GM23338 (cell line): Measurements from ENCODE around the gene FAAP100. TPM values are rescaled to one million over a fixed set of nuclear protein-coding genes. Genes with fewer than 3 reads are reported as not detected.

Experiments
- ATAC-seq: fragments of 200-7000 bp; cut with Tn5 transposase; 3 replicates; pipeline ENCODE4 v1.9.1; 2020
- DNase-seq: peaks from one replicate; pipeline ENCODE4 v3.0.0-alpha.2; 2015; ENCODE audit warnings: low spot score
- H2AFZ ChIP-seq: fragments of 200-600 bp; sonication (generic); 2 replicates; pipeline ENCODE4 v1.8.0; 2016; ENCODE audit warnings: antibody characterized with exemption, mild to moderate bottlenecking, moderate library complexity
- H3F3A ChIP-seq: fragments of 200-600 bp; sonication (generic); replicated peaks from 2 replicates; pipeline ENCODE4 v1.8.0; 2017; ENCODE audit warnings: antibody characterized with exemption, mixed run types, low read depth
- H3K27ac ChIP-seq: fragments of 200-600 bp; sonication (generic); 2 replicates; pipeline ENCODE4 v1.6.1; 2016; ENCODE audit warnings: low read depth
- H3K27me3 ChIP-seq: fragments of 200-600 bp; sonication (generic); 2 replicates; pipeline ENCODE4 v1.8.0; 2016; ENCODE audit warnings: mild to moderate bottlenecking, mixed run types, moderate library complexity; ENCODE audit not compliant: insufficient read depth
- H3K36me3 ChIP-seq: fragments of 200-600 bp; sonication (generic); 2 replicates; pipeline ENCODE4 v1.8.0; 2016; ENCODE audit warnings: mild to moderate bottlenecking; ENCODE audit not compliant: insufficient read depth
- H3K4me1 ChIP-seq: fragments of 200-600 bp; sonication (generic); 2 replicates; pipeline ENCODE4 v1.8.0; 2016; ENCODE audit warnings: mild to moderate bottlenecking, moderate library complexity; ENCODE audit not compliant: insufficient read depth
- H3K4me2 ChIP-seq: fragments of 200-600 bp; sonication (generic); 2 replicates; pipeline ENCODE4 v1.7.1; 2017; ENCODE audit warnings: mixed run types
- H3K4me3 ChIP-seq: fragments of 200-600 bp; sonication (generic); 2 replicates; pipeline ENCODE4 v1.6.1; 2016; ENCODE audit warnings: mixed run types
- H3K79me2 ChIP-seq: fragments of 200-600 bp; sonication (generic); replicated peaks from 2 replicates; pipeline ENCODE4 v1.8.0; 2017; ENCODE audit warnings: mild to moderate bottlenecking; ENCODE audit not compliant: insufficient read depth
- H3K9me2 ChIP-seq: fragments of 200-600 bp; sonication (generic); 2 replicates; pipeline ENCODE4 v1.8.0; 2017; ENCODE audit not compliant: insufficient read depth
- H4K20me1 ChIP-seq: fragments of 200-600 bp; sonication (generic); replicated peaks from 2 replicates; pipeline ENCODE4 v1.8.0; 2017; ENCODE audit warnings: mild to moderate bottlenecking; ENCODE audit not compliant: insufficient read depth
- H3K27ac Mint-ChIP-seq: 2 replicates; pipeline ENCODE4 v1.8.0; 2020; ENCODE audit warnings: inconsistent platforms, mild to moderate bottlenecking, moderate library complexity, mixed read lengths
- H3K27me3 Mint-ChIP-seq: 3 replicates; pipeline ENCODE4 v1.8.0; 2022; ENCODE audit warnings: low read depth, mild to moderate bottlenecking, moderate library complexity, mixed read lengths, inconsistent platforms; ENCODE audit not compliant: insufficient read depth, poor library complexity
- H3K36me3 Mint-ChIP-seq: 3 replicates; pipeline ENCODE4 v1.8.0; 2021; ENCODE audit warnings: low read depth, mild to moderate bottlenecking, inconsistent platforms, moderate library complexity, mixed read lengths
- H3K4me1 Mint-ChIP-seq: 3 replicates; pipeline ENCODE4 v1.8.0; 2020; ENCODE audit warnings: mild to moderate bottlenecking, inconsistent platforms, mixed read lengths
- H3K4me3 Mint-ChIP-seq: 3 replicates; pipeline ENCODE4 v1.8.0; 2021; ENCODE audit warnings: moderate library complexity, mild to moderate bottlenecking, inconsistent platforms, mixed read lengths
- H3K9me3 Mint-ChIP-seq: 3 replicates; pipeline ENCODE4 v1.8.0; 2020; ENCODE audit warnings: moderate library complexity, mild to moderate bottlenecking, inconsistent platforms, mixed read lengths
- CREB1 ChIP-seq: fragments of 250-450 bp; sonication (Bioruptor Pico); IDR thresholded peaks from 2 replicates; pipeline ENCODE4 v1.5.0; 2020; ENCODE audit warnings: low read depth, mild to moderate bottlenecking, moderate library complexity
- EZH2 ChIP-seq: fragments of 200-600 bp; sonication (generic); IDR thresholded peaks from one replicate; pipeline ENCODE4 v1.8.0; 2017; ENCODE audit warnings: antibody characterized with exemption, mild to moderate bottlenecking, low read depth; ENCODE audit not compliant: unreplicated experiment
- EZH2phosphoT487 ChIP-seq: fragments of 200-600 bp; sonication (generic); IDR thresholded peaks from one replicate; pipeline ENCODE4 v1.8.1; 2018; ENCODE audit warnings: antibody characterized with exemption; ENCODE audit not compliant: unreplicated experiment
- JUNB ChIP-seq: IDR thresholded peaks from one replicate; pipeline ENCODE4 v1.6.1; 2016; ENCODE audit warnings: antibody characterized with exemption; ENCODE audit not compliant: unreplicated experiment
- NANOG ChIP-seq: IDR thresholded peaks from 2 replicates; pipeline ENCODE4 v1.6.1; 2016; ENCODE audit warnings: antibody characterized with exemption, borderline replicate concordance
- POLR2AphosphoS5 ChIP-seq: IDR thresholded peaks from 2 replicates; pipeline ENCODE4 v1.6.1; 2016; ENCODE audit warnings: antibody characterized with exemption, low read depth
- STAT1 ChIP-seq: IDR thresholded peaks from one replicate; pipeline ENCODE4 v1.6.1; 2016; ENCODE audit warnings: antibody characterized with exemption; ENCODE audit not compliant: unreplicated experiment
- ZNF114 ChIP-seq: fragments of 250-450 bp; sonication (Bioruptor Pico); IDR thresholded peaks from 2 replicates; pipeline ENCODE4 v1.5.0; 2020; ENCODE audit warnings: mild to moderate bottlenecking, moderate library complexity
- ZNF331 ChIP-seq: fragments of 250-450 bp; sonication (Bioruptor Pico); IDR thresholded peaks from 2 replicates; pipeline ENCODE4 v1.5.0; 2020; ENCODE audit warnings: low read depth, mild to moderate bottlenecking, moderate library complexity
- polyA plus RNA-seq: library from polyadenylated mRNA; unstranded; fragments of >200 nt; fragmentation: Nextera tagmentation; extraction: Ambion mirVana; gene quantifications from 2 replicates; pipeline ENCODE4 v1.2.1, GENCODE V29; 2016
- total RNA-seq: library from RNA; depleted of rRNA; stranded (reverse); fragments of >200 nt; shearing (Covaris generic); gene quantifications from 2 replicates; pipeline ENCODE4 v1.2.3, GENCODE V29; 2014
- TF ChIP-seq, protein P1 (sequence below): IDR thresholded peaks from one replicate; pipeline ENCODE4 v1.6.1; 2018; ENCODE audit warnings: antibody characterized with exemption; ENCODE audit not compliant: unreplicated experiment
- TF ChIP-seq, protein P2 (sequence below): fragments of 250-450 bp; sonication (Bioruptor Pico); IDR thresholded peaks from 2 replicates; pipeline ENCODE4 v1.5.0; 2020; ENCODE audit warnings: mild to moderate bottlenecking, moderate library complexity
- TF ChIP-seq, protein P3 (sequence below), 2 experiments: fragments of 200-600 bp in 1 of 2; sonication (generic) in 1 of 2; conservative IDR thresholded peaks; 2 replicates each; pipeline versions ENCODE4 v1.5.1 to v1.6.1; 2016 to 2017; ENCODE audit warnings: antibody characterized with exemption in 2 of 2, low read depth in 2 of 2, mild to moderate bottlenecking in 2 of 2, moderate library complexity in 1 of 2
- TF ChIP-seq, protein P4 (sequence below): IDR thresholded peaks from 2 replicates; pipeline ENCODE4 v1.6.1; 2016; ENCODE audit warnings: antibody characterized with exemption

FAAP100 gene
- total and polyA plus RNA-seq, 2 experiments from 2014 or later: 16.0 to 50.5 TPM

DNA sequence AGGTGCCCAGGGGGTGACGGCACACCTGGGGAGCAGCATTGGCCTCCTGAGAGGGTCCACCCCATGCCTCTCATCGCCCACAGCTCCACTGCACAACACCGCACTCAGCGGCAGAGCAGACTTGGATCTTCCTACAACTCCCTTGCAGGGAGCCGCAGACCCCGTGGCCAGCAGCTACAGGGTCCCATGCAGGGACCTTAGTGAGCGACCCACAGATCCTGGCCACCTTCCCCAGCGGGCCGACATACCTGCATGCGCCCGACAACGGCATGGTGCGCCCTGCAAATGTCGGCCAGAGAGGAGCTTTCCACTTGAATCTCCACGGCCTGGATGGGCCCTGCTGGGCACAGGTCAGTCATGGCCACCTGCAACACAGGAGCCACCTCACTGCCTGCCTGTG, 8.4 kb downstream of the FAAP100 start:
- no peaks in the 10 kb centered on the region for H3K79me2 ChIP-seq
- Mint-ChIP-seq H3K27me3 (peaks cover 6% of the 10 kb centered on the region), H3K4me1 (no peaks in the 10 kb centered on the region), H3K27ac (no peak overlapping the region), H3K9me3 (no peaks in the 10 kb centered on the region), H3K4me3 (no peak overlapping the region), H3K36me3 (peaks cover 21% of the 10 kb centered on the region)
- TF ChIP-seq ZNF114 (CRISPR knock-in tag): no peak
- TF ChIP-seq, protein P1, sequence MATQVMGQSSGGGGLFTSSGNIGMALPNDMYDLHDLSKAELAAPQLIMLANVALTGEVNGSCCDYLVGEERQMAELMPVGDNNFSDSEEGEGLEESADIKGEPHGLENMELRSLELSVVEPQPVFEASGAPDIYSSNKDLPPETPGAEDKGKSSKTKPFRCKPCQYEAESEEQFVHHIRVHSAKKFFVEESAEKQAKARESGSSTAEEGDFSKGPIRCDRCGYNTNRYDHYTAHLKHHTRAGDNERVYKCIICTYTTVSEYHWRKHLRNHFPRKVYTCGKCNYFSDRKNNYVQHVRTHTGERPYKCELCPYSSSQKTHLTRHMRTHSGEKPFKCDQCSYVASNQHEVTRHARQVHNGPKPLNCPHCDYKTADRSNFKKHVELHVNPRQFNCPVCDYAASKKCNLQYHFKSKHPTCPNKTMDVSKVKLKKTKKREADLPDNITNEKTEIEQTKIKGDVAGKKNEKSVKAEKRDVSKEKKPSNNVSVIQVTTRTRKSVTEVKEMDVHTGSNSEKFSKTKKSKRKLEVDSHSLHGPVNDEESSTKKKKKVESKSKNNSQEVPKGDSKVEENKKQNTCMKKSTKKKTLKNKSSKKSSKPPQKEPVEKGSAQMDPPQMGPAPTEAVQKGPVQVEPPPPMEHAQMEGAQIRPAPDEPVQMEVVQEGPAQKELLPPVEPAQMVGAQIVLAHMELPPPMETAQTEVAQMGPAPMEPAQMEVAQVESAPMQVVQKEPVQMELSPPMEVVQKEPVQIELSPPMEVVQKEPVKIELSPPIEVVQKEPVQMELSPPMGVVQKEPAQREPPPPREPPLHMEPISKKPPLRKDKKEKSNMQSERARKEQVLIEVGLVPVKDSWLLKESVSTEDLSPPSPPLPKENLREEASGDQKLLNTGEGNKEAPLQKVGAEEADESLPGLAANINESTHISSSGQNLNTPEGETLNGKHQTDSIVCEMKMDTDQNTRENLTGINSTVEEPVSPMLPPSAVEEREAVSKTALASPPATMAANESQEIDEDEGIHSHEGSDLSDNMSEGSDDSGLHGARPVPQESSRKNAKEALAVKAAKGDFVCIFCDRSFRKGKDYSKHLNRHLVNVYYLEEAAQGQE: no peak
- TF ChIP-seq ZNF331 (CRISPR knock-in tag): no peak
- no peak for TF ChIP-seq JUNB
- TF ChIP-seq, protein P2, sequence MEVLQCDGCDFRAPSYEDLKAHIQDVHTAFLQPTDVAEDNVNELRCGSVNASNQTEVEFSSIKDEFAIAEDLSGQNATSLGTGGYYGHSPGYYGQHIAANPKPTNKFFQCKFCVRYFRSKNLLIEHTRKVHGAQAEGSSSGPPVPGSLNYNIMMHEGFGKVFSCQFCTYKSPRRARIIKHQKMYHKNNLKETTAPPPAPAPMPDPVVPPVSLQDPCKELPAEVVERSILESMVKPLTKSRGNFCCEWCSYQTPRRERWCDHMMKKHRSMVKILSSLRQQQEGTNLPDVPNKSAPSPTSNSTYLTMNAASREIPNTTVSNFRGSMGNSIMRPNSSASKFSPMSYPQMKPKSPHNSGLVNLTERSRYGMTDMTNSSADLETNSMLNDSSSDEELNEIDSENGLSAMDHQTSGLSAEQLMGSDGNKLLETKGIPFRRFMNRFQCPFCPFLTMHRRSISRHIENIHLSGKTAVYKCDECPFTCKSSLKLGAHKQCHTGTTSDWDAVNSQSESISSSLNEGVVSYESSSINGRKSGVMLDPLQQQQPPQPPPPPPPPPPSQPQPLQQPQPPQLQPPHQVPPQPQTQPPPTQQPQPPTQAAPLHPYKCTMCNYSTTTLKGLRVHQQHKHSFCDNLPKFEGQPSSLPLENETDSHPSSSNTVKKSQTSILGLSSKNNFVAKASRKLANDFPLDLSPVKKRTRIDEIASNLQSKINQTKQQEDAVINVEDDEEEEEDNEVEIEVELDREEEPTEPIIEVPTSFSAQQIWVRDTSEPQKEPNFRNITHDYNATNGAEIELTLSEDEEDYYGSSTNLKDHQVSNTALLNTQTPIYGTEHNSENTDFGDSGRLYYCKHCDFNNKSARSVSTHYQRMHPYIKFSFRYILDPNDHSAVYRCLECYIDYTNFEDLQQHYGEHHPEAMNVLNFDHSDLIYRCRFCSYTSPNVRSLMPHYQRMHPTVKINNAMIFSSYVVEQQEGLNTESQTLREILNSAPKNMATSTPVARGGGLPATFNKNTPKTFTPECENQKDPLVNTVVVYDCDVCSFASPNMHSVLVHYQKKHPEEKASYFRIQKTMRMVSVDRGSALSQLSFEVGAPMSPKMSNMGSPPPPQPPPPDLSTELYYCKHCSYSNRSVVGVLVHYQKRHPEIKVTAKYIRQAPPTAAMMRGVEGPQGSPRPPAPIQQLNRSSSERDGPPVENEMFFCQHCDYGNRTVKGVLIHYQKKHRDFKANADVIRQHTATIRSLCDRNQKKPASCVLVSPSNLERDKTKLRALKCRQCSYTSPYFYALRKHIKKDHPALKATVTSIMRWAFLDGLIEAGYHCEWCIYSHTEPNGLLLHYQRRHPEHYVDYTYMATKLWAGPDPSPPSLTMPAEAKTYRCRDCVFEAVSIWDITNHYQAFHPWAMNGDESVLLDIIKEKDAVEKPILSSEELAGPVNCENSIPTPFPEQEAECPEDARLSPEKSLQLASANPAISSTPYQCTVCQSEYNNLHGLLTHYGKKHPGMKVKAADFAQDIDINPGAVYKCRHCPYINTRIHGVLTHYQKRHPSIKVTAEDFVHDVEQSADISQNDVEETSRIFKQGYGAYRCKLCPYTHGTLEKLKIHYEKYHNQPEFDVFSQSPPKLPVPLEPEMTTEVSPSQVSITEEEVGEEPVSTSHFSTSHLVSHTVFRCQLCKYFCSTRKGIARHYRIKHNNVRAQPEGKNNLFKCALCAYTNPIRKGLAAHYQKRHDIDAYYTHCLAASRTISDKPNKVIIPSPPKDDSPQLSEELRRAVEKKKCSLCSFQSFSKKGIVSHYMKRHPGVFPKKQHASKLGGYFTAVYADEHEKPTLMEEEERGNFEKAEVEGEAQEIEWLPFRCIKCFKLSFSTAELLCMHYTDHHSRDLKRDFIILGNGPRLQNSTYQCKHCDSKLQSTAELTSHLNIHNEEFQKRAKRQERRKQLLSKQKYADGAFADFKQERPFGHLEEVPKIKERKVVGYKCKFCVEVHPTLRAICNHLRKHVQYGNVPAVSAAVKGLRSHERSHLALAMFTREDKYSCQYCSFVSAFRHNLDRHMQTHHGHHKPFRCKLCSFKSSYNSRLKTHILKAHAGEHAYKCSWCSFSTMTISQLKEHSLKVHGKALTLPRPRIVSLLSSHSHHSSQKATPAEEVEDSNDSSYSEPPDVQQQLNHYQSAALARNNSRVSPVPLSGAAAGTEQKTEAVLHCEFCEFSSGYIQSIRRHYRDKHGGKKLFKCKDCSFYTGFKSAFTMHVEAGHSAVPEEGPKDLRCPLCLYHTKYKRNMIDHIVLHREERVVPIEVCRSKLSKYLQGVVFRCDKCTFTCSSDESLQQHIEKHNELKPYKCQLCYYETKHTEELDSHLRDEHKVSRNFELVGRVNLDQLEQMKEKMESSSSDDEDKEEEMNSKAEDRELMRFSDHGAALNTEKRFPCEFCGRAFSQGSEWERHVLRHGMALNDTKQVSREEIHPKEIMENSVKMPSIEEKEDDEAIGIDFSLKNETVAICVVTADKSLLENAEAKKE: no peak
- TF ChIP-seq NANOG: no peak
- TF ChIP-seq STAT1: no peak
- TF ChIP-seq, protein P3, sequence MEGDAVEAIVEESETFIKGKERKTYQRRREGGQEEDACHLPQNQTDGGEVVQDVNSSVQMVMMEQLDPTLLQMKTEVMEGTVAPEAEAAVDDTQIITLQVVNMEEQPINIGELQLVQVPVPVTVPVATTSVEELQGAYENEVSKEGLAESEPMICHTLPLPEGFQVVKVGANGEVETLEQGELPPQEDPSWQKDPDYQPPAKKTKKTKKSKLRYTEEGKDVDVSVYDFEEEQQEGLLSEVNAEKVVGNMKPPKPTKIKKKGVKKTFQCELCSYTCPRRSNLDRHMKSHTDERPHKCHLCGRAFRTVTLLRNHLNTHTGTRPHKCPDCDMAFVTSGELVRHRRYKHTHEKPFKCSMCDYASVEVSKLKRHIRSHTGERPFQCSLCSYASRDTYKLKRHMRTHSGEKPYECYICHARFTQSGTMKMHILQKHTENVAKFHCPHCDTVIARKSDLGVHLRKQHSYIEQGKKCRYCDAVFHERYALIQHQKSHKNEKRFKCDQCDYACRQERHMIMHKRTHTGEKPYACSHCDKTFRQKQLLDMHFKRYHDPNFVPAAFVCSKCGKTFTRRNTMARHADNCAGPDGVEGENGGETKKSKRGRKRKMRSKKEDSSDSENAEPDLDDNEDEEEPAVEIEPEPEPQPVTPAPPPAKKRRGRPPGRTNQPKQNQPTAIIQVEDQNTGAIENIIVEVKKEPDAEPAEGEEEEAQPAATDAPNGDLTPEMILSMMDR (conservative IDR thresholded peaks at IDR 0.05; ENCODE audit: low read depth in 2 of 2): no peak
- TF ChIP-seq POLR2AphosphoS5: no peak
- TF ChIP-seq, protein P4, sequence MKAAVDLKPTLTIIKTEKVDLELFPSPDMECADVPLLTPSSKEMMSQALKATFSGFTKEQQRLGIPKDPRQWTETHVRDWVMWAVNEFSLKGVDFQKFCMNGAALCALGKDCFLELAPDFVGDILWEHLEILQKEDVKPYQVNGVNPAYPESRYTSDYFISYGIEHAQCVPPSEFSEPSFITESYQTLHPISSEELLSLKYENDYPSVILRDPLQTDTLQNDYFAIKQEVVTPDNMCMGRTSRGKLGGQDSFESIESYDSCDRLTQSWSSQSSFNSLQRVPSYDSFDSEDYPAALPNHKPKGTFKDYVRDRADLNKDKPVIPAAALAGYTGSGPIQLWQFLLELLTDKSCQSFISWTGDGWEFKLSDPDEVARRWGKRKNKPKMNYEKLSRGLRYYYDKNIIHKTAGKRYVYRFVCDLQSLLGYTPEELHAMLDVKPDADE: no peak
- TF ChIP-seq CREB1: no peak
- TF ChIP-seq EZH2phosphoT487: no peak
- TF ChIP-seq EZH2: no peak
- no peak for DNase-seq
- H3K27me3 ChIP-seq: no peaks in the 10 kb centered on the region
- no peak overlapping the region for H3K4me3 ChIP-seq
- no peak for ATAC-seq
- no peaks in the 10 kb centered on the region for H3F3A ChIP-seq
- no peak overlapping the region for H3K27ac ChIP-seq
- no peaks in the 10 kb centered on the region for H3K4me1 ChIP-seq
- H3K4me2 ChIP-seq: no peak overlapping the region
- no peaks in the 10 kb centered on the region for H3K9me2 ChIP-seq
- no peak overlapping the region for H2AFZ ChIP-seq
- no peaks in the 10 kb centered on the region for H4K20me1 ChIP-seq
- no peaks in the 10 kb centered on the region; the same call in 1 of the 2 replicates for H3K36me3 ChIP-seq
